Mucosa of rectum (tissue), 2 donors: ENCODE measurements around the gene OCIAD1.
"Not testable (repeated sequence)": the region's sequence is repeated elsewhere in the genome, so short reads cannot be mapped to it uniquely, and the experiment has no call there.

Experiments
- H3K27ac ChIP-seq, 2 donors: one replicate each; pipeline ENCODE4 v1.7.0; 2013; ENCODE audit warnings: inconsistent platforms in 2 of 2, low read depth in 2 of 2, low read length in 2 of 2
- H3K27me3 ChIP-seq, 2 donors: one replicate each; pipeline ENCODE4 v1.7.0; 2013; ENCODE audit warnings: low read length in 2 of 2; ENCODE audit not compliant: control insufficient read depth in 2 of 2, insufficient read depth in 2 of 2
- H3K36me3 ChIP-seq, 2 donors: one replicate each; pipeline ENCODE4 v1.7.0; 2013; ENCODE audit warnings: low read length in 2 of 2; ENCODE audit not compliant: control insufficient read depth in 2 of 2, insufficient read depth in 2 of 2
- H3K4me1 ChIP-seq, 2 donors: one replicate each; pipeline ENCODE4 v1.7.0; 2013; ENCODE audit warnings: low read length in 2 of 2, mild to moderate bottlenecking in 1 of 2; ENCODE audit not compliant: control insufficient read depth in 2 of 2, insufficient read depth in 2 of 2
- H3K4me3 ChIP-seq, 2 donors: one replicate each; pipeline ENCODE4 v1.7.0; 2013; ENCODE audit warnings: low read length in 2 of 2
- H3K9ac ChIP-seq, 2 donors: one replicate each; pipeline ENCODE4 v1.7.0; 2013; ENCODE audit warnings: low read length in 2 of 2, low read depth in 1 of 2, mild to moderate bottlenecking in 1 of 2
- H3K9me3 ChIP-seq, 2 donors: one replicate each; pipeline ENCODE4 v1.7.0; 2013; ENCODE audit warnings: low read length in 2 of 2; ENCODE audit not compliant: control insufficient read depth in 2 of 2
- donor health status: healthy.
- donor health status: Normal muscosa, but diverticular disease.

The OCIAD1 gene

GRCh38 chr4:48853604-48854394 lies 22.9 kb downstream of the OCIAD1 start:
- Histone ChIP-seq H3K4me1 (no peaks in the 10 kb centered on the region), H3K9ac (no peak overlapping the region), H3K27me3 (no peaks in the 10 kb centered on the region), H3K36me3 (peaks cover 21 to 41% of the 10 kb centered on the region in 2 donors), H3K27ac (no peak overlapping the region), H3K9me3 (no peaks in the 10 kb centered on the region), H3K4me3 (no peak overlapping the region)

GRCh38 chr4:48854395-48854683 lies 23.5 kb downstream of the OCIAD1 start:
- no peak overlapping the region for H3K4me3 ChIP-seq
- no peak overlapping the region for H3K9ac ChIP-seq
- peaks cover 22 to 42% of the 10 kb centered on the region in 2 donors for H3K36me3 ChIP-seq
- H3K27ac ChIP-seq = no peak overlapping the region
- H3K4me1 ChIP-seq = no peaks in the 10 kb centered on the region
- H3K27me3 ChIP-seq = no peaks in the 10 kb centered on the region
- no peaks in the 10 kb centered on the region for H3K9me3 ChIP-seq

- Histone ChIP-seq H3K9me3 (no peaks in the 10 kb centered on the region), H3K4me1 (no peaks in the 10 kb centered on the region), H3K4me3 (no peak overlapping the region), H3K27ac (no peak overlapping the region), H3K9ac (no peak overlapping the region), H3K36me3 (peaks cover 22 to 40% of the 10 kb centered on the region in 2 donors), H3K27me3 (no peaks in the 10 kb centered on the region)
These were observed 24.1 kb downstream of the OCIAD1 start for GRCh38 chr4:48854982-48855381.

GRCh38 chr4:48858130-48858529 lies 27.2 kb downstream of the OCIAD1 start:
- Histone ChIP-seq H3K4me1 (no peaks in the 10 kb centered on the region), H3K27me3 (no peaks in the 10 kb centered on the region), H3K27ac (no peak overlapping the region), H3K9me3 (no peaks in the 10 kb centered on the region), H3K36me3 (peaks cover 20 to 33% of the 10 kb centered on the region in 2 donors), H3K4me3 (no peak overlapping the region), H3K9ac (no peak overlapping the region)

GRCh38 chr4:48862038-48862437 lies 31.1 kb downstream of the OCIAD1 start:
- Histone ChIP-seq H3K27ac (no peak overlapping the region), H3K4me1 (no peaks in the 10 kb centered on the region), H3K36me3 (peaks cover 14 to 22% of the 10 kb centered on the region in 2 donors), H3K4me3 (no peak overlapping the region), H3K27me3 (no peaks in the 10 kb centered on the region), H3K9me3 (no peaks in the 10 kb centered on the region), H3K9ac (no peak overlapping the region)

- Histone ChIP-seq H3K27ac (no peak overlapping the region), H3K36me3 (peaks cover 14 to 18% of the 10 kb centered on the region in 2 donors), H3K4me3 (no peak overlapping the region), H3K4me1 (no peaks in the 10 kb centered on the region), H3K27me3 (no peaks in the 10 kb centered on the region), H3K9me3 (no peaks in the 10 kb centered on the region), H3K9ac (no peak overlapping the region)
These were observed 31.8 kb downstream of the OCIAD1 start for GRCh38 chr4:48862661-48863060.

GRCh38 chr4:48863728-48864127 lies 32.8 kb downstream of the OCIAD1 start:
- Histone ChIP-seq H3K4me3 (no peak overlapping the region), H3K27me3 (no peaks in the 10 kb centered on the region), H3K36me3 (peaks cover 8 to 9% of the 10 kb centered on the region in 2 donors), H3K9ac (no peak overlapping the region), H3K9me3 (no peaks in the 10 kb centered on the region), H3K27ac (no peak overlapping the region), H3K4me1 (no peaks in the 10 kb centered on the region)

- H3K36me3 ChIP-seq, H3K9ac ChIP-seq, H3K27me3 ChIP-seq, H3K4me1 ChIP-seq, H3K4me3 ChIP-seq, H3K9me3 ChIP-seq, H3K27ac ChIP-seq: not testable (repeated sequence)
These were observed 33.8 kb downstream of the OCIAD1 start for GRCh38 chr4:48864696-48865095.

GRCh38 chr4:48877827-48878535 lies 47.1 kb downstream of the OCIAD1 start:
- H3K9ac ChIP-seq = no peak overlapping the region
- H3K27ac ChIP-seq = no peak overlapping the region
- H3K4me1 ChIP-seq = no peaks in the 10 kb centered on the region
- H3K36me3 ChIP-seq = no peaks in the 10 kb centered on the region
- no peaks in the 10 kb centered on the region for H3K27me3 ChIP-seq
- no peak overlapping the region for H3K4me3 ChIP-seq
- H3K9me3 ChIP-seq = no peaks in the 10 kb centered on the region

GRCh38 chr4:48879561-48880442 lies 48.9 kb downstream of the OCIAD1 start:
- H3K4me3 ChIP-seq = no peak overlapping the region
- H3K9me3 ChIP-seq = no peaks in the 10 kb centered on the region
- H3K9ac ChIP-seq = no peak overlapping the region
- no peaks in the 10 kb centered on the region for H3K36me3 ChIP-seq
- no peaks in the 10 kb centered on the region for H3K27me3 ChIP-seq
- H3K27ac ChIP-seq = no peak overlapping the region
- no peaks in the 10 kb centered on the region for H3K4me1 ChIP-seq
